CD14-positive monocyte (primary cell): Measurements from ENCODE around the gene ELOB. TPM values are rescaled to one million over a fixed set of nuclear protein-coding genes. Genes with fewer than 3 reads are reported as not detected.

Experiments used
- DNase-seq, 3 donors: peaks; one replicate each; pipeline ENCODE4 v3.0.0-alpha.2; 2011 to 2022
- H2AFZ ChIP-seq: 2 replicates; pipeline ENCODE4 v1.6.0; 2012; ENCODE audit warnings: mild to moderate bottlenecking, low read depth, low read length, inconsistent platforms; ENCODE audit not compliant: insufficient read depth, poor library complexity, severe bottlenecking
- H3K27ac ChIP-seq, 2 donors: 1 replicate in 1 of 2; 2 replicates in 1 of 2; pipeline ENCODE4 v1.5.1; 2012 to 2013; ENCODE audit warnings: low read length in 2 of 2, control low read depth in 1 of 2, inconsistent platforms in 1 of 2, low read depth in 1 of 2, mild to moderate bottlenecking in 1 of 2
- H3K27me3 ChIP-seq, 2 donors: one replicate each; pipeline versions ENCODE4 v1.6.0 to v1.6.1; 2011 to 2013; ENCODE audit warnings: low read length in 2 of 2; ENCODE audit not compliant: control insufficient read depth in 2 of 2, insufficient read depth in 2 of 2
- H3K36me3 ChIP-seq, 2 donors: replicated peaks in 1 of 2; 1 replicate in 1 of 2; 2 replicates in 1 of 2; pipeline versions ENCODE4 v1.5.1 to v1.6.1; 2012 to 2013; ENCODE audit warnings: low read length in 2 of 2, control low read depth in 1 of 2, inconsistent platforms in 1 of 2, mild to moderate bottlenecking in 1 of 2; ENCODE audit not compliant: insufficient read depth in 2 of 2, control insufficient read depth in 1 of 2
- H3K4me1 ChIP-seq, 2 donors: 1 replicate in 1 of 2; 2 replicates in 1 of 2; pipeline versions ENCODE4 v1.5.1 to v1.6.1; 2012 to 2013; ENCODE audit warnings: low read length in 2 of 2, control low read depth in 1 of 2, inconsistent platforms in 1 of 2, mild to moderate bottlenecking in 1 of 2, moderate library complexity in 1 of 2; ENCODE audit not compliant: insufficient read depth in 2 of 2, control insufficient read depth in 1 of 2
- H3K4me2 ChIP-seq: replicated peaks from 2 replicates; pipeline ENCODE3; 2012; ENCODE audit warnings: low read length, moderate library complexity, mild to moderate bottlenecking; ENCODE audit not compliant: poor library complexity, severe bottlenecking; ENCODE audit errors: extremely low read depth
- H3K4me3 ChIP-seq, 3 experiments: fragments of 200-600 bp in 1 of 3; sonication (generic) in 1 of 3; replicated peaks in 1 of 3; 1 replicate in 2 of 3; 2 replicates in 1 of 3; pipeline ENCODE4 v1.5.1; 2011 to 2013; ENCODE audit warnings: low read length in 3 of 3, mild to moderate bottlenecking in 3 of 3, control low read depth in 2 of 3, low read depth in 2 of 3, inconsistent platforms in 1 of 3, moderate library complexity in 1 of 3
- H3K79me2 ChIP-seq: 2 replicates; pipeline ENCODE4 v1.6.0; 2012; ENCODE audit warnings: mild to moderate bottlenecking, control low read depth, inconsistent platforms, low read length, moderate library complexity; ENCODE audit not compliant: insufficient read depth
- H3K9ac ChIP-seq: 2 replicates; pipeline ENCODE4 v1.6.0; 2017; ENCODE audit warnings: low read length, mild to moderate bottlenecking; ENCODE audit not compliant: insufficient read depth, poor library complexity, severe bottlenecking
- H3K9me3 ChIP-seq, 2 donors: replicated peaks in 1 of 2; 1 replicate in 1 of 2; 2 replicates in 1 of 2; pipeline versions ENCODE4 v1.5.1 to v1.6.1; 2012 to 2013; ENCODE audit warnings: low read length in 2 of 2, control low read depth in 1 of 2; ENCODE audit not compliant: control insufficient read depth in 1 of 2, insufficient read depth in 1 of 2
- H4K20me1 ChIP-seq: 2 replicates; pipeline ENCODE4 v1.6.0; 2012; ENCODE audit warnings: mild to moderate bottlenecking, low read length, control low read depth, moderate library complexity; ENCODE audit not compliant: insufficient read depth
- H3K27ac Mint-ChIP-seq, 7 donors: one replicate each; pipeline ENCODE4 v1.8.0; 2020; ENCODE audit warnings: mild to moderate bottlenecking in 7 of 7, mixed read lengths in 7 of 7, moderate library complexity in 6 of 7, inconsistent platforms in 2 of 7
- H3K27me3 Mint-ChIP-seq, 3 donors: one replicate each; pipeline ENCODE4 v1.8.0; 2021 to 2022; ENCODE audit warnings: low read depth in 3 of 3, mild to moderate bottlenecking in 3 of 3, mixed read lengths in 3 of 3, moderate library complexity in 3 of 3, inconsistent platforms in 1 of 3
- H3K36me3 Mint-ChIP-seq, 2 donors: one replicate each; pipeline ENCODE4 v1.8.0; 2020; ENCODE audit warnings: mixed read lengths in 2 of 2, inconsistent platforms in 1 of 2, mild to moderate bottlenecking in 1 of 2
- H3K4me1 Mint-ChIP-seq: one replicate; pipeline ENCODE4 v1.8.0; 2020; ENCODE audit warnings: mild to moderate bottlenecking, mixed read lengths
- H3K4me3 Mint-ChIP-seq, 2 donors: one replicate each; pipeline ENCODE4 v1.8.0; 2020; ENCODE audit warnings: mild to moderate bottlenecking in 2 of 2, mixed read lengths in 2 of 2, moderate library complexity in 1 of 2
- H3K9me3 Mint-ChIP-seq, 7 donors: one replicate each; pipeline ENCODE4 v1.8.0; 2020 to 2022; ENCODE audit warnings: mixed read lengths in 7 of 7, mild to moderate bottlenecking in 6 of 7, moderate library complexity in 6 of 7, inconsistent platforms in 2 of 7
- WGBS: methylation state at CpG from one replicate; pipeline ENCODE4 v1.1.5; 2013; ENCODE audit warnings: missing lambda C conversion rate; ENCODE audit not compliant: insufficient coverage; 5-methylcytosine and 5-hydroxymethylcytosine counted together
- intact Hi-C, 2 donors: fragments of 100-400 bp; cut with micrococcal nuclease; formaldehyde crosslinking; loops; one replicate each; pipeline versions ENCODE4 v1.15.0 to v1.15.1; 2023
- polyA plus RNA-seq, 3 donors: library from polyadenylated mRNA; depleted of rRNA in 1 of 3; unstranded in 2 of 3; stranded (reverse) in 1 of 3; fragments of 300-500 nt in 2 of 3; fragments of >200 nt in 1 of 3; fragmentation: Illumina TruSeq in 2 of 3; gene quantifications; 1 replicate in 2 of 3; 2 replicates in 1 of 3; pipeline ENCODE4 v1.2.3, GENCODE V29; 2012 to 2021
- TF ChIP-seq, protein P1 (sequence below): fragments of 200-600 bp; IDR thresholded peaks from one replicate; pipeline ENCODE4 v1.8.0; 2022; ENCODE audit warnings: antibody characterized with exemption, mild to moderate bottlenecking

The ELOB gene
- polyA plus RNA-seq, 3 donors: 150 to 405 (median 363) TPM

DNA sequence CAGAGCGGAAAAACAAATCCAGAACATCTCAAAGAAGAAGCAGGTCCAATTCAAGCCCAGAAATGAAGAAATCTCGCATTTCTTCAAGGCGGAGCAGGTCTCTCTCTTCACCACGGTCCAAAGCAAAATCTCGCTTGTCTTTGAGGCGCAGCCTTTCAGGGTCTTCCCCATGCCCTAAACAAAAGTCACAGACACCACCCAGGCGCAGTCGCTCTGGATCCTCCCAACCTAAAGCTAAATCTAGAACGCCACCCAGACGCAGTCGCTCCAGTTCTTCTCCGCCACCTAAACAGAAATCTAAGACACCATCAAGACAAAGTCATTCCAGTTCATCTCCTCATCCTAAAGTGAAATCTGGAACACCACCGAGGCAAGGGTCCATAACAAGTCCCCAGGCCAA, 14.4 kb downstream of the ELOB start:
- 97% methylated on average over 13 of the region's 13 CpGs for WGBS
- H3K79me2 ChIP-seq: peaks cover 100% of the 10 kb centered on the region
- no peak overlapping the region for H2AFZ ChIP-seq
- H3K4me1 ChIP-seq: no peaks in the 10 kb centered on the region
- Mint-ChIP-seq H3K27me3 (peaks cover 0 to 4% (median 0%) of the 10 kb centered on the region in 3 donors), H3K9me3 (no peaks in the 10 kb centered on the region), H3K4me1 (peaks cover 3% of the 10 kb centered on the region), H3K4me3 (no peak overlapping the region), H3K36me3 (peaks cover 96 to 100% of the 10 kb centered on the region in 2 donors), H3K27ac (peak overlapping the region in 2 of 7 donors; percentile 16 to 61)
- TF ChIP-seq, protein P1, sequence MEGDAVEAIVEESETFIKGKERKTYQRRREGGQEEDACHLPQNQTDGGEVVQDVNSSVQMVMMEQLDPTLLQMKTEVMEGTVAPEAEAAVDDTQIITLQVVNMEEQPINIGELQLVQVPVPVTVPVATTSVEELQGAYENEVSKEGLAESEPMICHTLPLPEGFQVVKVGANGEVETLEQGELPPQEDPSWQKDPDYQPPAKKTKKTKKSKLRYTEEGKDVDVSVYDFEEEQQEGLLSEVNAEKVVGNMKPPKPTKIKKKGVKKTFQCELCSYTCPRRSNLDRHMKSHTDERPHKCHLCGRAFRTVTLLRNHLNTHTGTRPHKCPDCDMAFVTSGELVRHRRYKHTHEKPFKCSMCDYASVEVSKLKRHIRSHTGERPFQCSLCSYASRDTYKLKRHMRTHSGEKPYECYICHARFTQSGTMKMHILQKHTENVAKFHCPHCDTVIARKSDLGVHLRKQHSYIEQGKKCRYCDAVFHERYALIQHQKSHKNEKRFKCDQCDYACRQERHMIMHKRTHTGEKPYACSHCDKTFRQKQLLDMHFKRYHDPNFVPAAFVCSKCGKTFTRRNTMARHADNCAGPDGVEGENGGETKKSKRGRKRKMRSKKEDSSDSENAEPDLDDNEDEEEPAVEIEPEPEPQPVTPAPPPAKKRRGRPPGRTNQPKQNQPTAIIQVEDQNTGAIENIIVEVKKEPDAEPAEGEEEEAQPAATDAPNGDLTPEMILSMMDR: no peak
- H3K9me3 ChIP-seq: no peaks in the 10 kb centered on the region
- no peak for DNase-seq
- intact Hi-C loops: no loop called here
- H3K9ac ChIP-seq: no peak overlapping the region
- no peak overlapping the region for H3K4me2 ChIP-seq
- peaks cover 100% of the 10 kb centered on the region in 2 donors for H3K36me3 ChIP-seq
- no peak overlapping the region for H3K4me3 ChIP-seq
- peaks cover 100% of the 10 kb centered on the region for H4K20me1 ChIP-seq
- H3K27ac ChIP-seq: no peak overlapping the region
- no peaks in the 10 kb centered on the region for H3K27me3 ChIP-seq

DNA sequence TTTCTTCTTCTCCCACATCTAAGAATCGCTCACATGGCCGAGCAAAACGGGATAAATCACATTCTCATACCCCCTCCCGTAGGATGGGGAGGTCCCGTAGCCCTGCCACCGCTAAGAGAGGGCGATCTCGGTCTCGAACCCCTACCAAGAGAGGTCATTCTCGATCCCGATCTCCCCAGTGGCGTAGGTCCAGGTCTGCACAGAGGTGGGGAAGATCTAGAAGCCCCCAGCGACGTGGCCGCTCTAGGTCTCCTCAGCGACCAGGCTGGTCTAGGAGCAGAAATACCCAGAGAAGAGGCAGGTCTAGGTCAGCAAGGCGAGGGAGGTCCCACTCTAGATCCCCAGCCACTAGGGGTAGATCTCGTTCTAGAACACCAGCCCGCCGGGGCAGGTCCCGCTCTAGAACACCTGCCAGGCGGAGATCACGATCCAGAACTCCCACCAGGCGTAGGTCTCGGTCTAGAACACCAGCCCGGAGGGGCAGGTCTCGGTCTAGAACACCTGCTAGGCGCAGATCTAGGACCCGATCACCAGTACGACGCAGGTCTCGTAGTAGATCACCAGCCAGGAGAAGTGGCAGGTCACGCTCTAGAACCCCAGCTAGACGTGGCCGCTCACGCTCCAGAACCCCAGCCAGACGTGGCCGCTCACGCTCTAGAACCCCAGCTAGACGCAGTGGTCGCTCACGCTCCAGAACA, 15.0 kb downstream of the ELOB start:
- Histone ChIP-seq H3K9ac (no peak overlapping the region), H3K27me3 (no peaks in the 10 kb centered on the region), H3K4me2 (no peak overlapping the region), H3K4me3 (no peak overlapping the region), H3K9me3 (no peaks in the 10 kb centered on the region), H3K79me2 (peaks cover 100% of the 10 kb centered on the region), H3K4me1 (no peaks in the 10 kb centered on the region), H3K36me3 (peaks cover 100% of the 10 kb centered on the region in 2 donors), H2AFZ (no peak overlapping the region), H3K27ac (no peak overlapping the region), H4K20me1 (peaks cover 100% of the 10 kb centered on the region)
- H3K27ac Mint-ChIP-seq: peak overlapping the region in 3 of 7 donors; percentile 16 to 61 (median 31)
- WGBS: over 99% methylated on average over 35 of the region's 42 CpGs
- H3K36me3 Mint-ChIP-seq: peaks cover 98 to 100% of the 10 kb centered on the region in 2 donors
- intact Hi-C loops: no loop called here
- no peak overlapping the region for H3K4me3 Mint-ChIP-seq
- H3K27me3 Mint-ChIP-seq: peaks cover 0 to 4% (median 0%) of the 10 kb centered on the region in 3 donors
- no peak for DNase-seq
- H3K4me1 Mint-ChIP-seq: peaks cover 3% of the 10 kb centered on the region
- no peaks in the 10 kb centered on the region for H3K9me3 Mint-ChIP-seq
- TF ChIP-seq, protein P1: no peak
